Measurements from ENCODE around the gene POLRMT.

POLRMT gene

DNA sequence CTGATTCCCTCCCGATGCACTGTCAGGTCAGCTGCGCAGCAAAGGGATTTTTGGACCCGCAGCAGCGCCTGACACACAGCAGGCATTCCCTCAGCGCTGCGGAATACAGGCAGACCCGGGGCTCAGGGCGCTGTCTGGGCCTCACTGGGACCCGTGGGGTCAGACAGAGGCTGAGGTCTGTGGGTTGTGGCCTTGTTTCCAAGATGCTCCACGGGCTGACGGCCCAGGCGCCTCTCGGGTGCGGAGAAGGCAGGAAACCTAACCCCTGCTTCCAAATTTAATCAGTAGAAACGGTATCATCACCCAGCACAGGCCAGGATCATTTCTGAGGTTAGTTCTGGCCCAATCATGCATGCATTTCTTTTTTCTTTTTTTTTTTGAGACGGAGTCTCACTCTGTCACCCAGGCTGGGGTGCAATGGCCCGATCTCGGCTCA lies 30.4 kb upstream of the POLRMT start:
- no peak for DNase-seq (ENCODE audit: extremely low read depth in 1 of 2, low read depth in 1 of 2)

DNA sequence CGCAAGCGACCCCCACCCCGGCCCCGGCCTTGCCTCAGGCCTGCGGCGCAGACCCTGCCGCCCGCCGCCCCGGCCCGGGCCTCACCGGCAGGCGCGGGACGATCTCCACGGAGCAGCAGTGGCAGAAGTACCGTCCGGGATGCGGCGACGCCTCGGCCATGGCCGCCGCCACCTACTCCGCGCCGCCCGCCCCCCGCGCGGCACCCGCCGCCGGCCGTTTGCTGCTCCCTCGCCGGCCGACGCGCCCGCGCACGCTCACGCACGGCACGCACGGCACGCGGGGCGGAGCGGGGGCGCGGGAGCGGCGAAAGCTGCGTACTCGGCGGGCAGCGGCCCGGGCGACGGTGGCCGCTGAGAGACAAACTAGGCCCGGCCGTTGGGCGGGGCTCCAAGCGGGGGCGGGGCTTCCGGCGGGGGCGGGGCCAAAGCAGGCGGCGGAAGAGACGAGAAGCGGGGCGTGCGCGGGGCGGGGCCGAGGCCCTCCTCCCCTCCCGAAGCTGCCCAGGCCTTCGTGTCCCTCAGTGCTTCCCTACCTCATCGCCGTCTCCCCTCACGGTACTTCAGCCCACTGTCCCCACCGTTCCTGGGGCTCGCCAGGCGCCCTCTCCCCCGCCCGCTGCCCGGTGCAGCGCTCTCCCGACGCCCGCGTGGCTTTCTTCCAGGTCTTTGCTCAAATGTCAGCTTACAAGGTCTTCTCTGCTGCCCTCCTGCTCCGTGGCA lies 29.8 kb upstream of the POLRMT start, which contains the start of gene RNF126:
Gene RNF126, minus strand, starts transcription at position 253 of the 720 bp plus-strand sequence. Its CDS starts 93 bp downstream, at position 160.
- DNase-seq (ENCODE audit: extremely low read depth in 1 of 2, low read depth in 1 of 2), result peak; percentile 76 to 95

DNA sequence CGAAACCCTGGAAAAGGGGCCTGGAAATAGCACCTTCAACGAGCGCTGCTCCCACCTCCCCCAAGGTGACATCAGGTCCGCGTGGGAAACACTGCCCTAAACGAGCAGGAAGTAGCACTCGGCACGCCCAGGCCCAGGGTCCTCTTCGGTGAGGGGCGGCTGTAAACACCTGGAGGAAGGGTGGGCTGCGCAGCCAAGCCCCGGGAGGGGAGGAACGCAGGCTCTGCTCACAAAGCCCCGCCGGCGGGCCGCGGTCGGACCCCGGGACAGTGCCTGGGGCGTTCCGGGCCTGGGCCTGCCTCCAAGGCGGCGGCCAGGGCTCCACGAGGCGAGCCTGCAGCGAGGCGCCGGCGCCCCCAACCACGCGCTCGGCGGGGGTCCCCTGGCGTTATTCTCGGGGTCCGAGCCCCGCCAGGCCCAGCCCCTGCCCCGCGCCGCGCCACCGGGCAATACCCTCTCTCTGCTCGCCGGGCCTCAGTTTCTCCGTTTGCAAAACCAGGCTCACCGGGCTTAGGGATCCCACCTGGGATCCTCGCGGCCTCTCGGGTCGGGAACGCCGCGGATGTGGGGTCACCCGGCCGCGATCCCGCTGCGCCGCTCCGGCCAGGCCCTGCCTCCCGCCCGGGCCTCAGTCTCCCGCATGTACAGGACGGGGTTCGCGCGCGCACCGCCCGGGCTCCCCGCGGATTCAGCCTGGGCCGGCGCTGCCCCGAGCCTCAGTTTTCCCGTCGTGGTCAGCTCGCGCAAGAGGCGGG lies 29.0 kb upstream of the POLRMT start:
- peak in 1 of 2 donors; percentile 49 for DNase-seq (ENCODE audit: extremely low read depth in 1 of 2, low read depth in 1 of 2)

DNA sequence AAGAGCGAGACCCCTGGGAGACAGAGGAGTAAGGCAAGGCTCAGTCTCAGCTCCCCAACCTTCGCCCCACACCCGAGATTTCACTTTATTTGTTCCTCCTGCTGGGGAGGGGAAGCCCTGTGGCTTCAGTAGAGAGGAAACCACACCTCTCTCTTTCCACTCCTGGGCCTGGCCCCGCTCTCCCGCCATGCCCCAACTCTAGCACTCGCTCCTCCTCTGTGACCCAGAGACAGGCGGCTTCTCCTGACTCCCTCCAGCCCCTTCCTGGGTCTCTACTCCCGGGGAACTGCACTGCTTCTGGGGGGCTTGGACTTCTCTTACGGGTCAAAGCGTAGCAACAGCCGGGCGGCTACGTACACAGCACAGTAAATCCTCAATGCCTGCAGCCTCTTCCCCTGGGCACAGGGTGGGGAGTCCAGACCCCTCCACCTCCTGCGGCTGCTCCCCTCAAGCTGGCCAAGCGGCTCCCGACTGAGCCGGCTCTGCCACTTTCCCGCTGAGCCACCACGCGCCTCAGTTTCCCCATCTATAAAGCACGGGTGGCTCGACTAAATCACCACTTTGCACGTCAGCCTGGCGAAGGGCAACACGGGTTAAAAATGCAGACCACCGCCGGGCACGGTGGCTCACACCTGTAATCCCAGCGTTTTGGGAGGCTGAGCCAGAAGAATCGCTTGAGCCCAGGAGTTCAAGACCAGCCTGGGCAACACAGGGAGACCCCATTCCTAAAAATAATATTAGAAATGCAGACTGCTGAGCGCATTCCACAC lies 28.3 kb upstream of the POLRMT start:
- DNase-seq (ENCODE audit: extremely low read depth in 1 of 2, low read depth in 1 of 2), result peak in 1 of 2 donors; percentile 53

DNA sequence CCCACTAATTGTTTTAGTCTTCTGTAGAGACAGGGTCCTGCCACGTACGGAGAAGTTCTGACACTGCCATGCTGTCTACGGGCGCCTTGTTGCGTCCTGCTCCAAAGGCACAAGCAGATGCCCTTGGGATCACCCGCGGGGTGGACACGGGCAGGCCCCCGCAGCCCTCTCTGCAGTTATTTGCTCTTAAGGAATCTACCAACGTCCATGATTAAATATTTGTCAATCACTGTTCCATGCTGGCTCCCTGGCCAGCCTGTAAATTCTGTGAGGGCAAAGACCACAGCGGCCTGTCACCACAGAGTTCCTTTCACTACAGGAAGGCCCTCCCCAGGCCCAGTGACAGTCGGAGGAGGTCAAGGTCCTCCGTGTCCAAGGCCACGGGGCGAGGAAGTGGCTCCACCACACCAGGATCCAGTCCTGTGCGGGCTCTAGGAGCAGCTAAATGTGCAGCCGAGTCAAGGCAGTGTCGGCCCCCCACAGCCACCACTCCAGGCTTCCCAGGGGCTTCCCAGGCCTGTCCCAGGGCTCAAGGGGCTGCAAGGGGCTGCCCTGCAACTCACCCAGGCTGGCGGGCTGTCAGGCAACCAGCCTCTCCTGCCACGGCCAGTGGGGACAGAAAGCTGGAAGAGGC lies 27.6 kb upstream of the POLRMT start:
- DNase-seq (ENCODE audit: extremely low read depth in 1 of 2, low read depth in 1 of 2), result no peak

DNA sequence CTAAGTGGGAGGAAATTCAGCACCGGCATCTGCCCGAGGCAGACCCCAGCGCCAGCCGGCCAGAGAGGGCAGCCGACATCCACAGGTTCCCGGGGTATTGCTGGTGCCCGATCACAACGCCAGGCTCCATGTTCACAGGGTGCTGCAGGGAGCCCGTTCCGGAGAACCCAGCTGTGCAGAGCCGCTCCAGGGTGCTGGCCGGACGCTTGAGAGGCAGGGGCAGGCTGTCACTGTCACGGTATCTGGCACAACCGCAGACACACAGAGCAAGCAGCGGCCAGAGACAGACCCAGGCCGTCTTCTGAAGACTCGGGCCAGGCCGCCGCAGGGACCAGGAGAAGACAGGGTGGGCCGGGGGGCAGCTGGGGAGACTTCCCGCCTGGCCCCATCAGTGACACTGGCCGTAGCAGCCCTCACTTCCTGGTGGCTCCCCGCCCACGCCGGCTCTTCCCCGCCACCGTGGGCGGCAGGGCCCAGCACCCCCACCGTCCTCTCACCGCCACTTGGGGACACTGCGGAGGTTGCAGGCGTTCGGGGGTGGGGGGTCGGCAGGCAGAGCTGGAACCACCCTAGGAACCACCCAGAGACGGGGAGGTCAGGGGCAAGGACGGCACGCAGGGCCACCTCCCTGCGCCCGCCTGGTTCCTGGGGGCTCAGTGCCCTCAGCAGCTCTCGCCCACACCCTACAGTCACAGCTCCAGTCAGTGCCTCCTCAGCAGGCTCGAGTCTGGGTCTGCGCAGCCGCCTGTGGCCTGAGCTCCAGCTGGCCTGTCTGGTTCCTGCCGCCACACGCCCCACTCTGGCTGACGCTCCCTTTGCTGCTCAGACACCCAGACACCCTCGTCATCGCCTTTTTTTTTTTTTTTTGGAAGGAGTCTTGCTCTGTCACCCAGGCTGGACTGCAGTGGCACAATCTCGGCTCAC lies 25.8 kb upstream of the POLRMT start:
- DNase-seq (ENCODE audit: extremely low read depth in 1 of 2, low read depth in 1 of 2), result no peak

DNA sequence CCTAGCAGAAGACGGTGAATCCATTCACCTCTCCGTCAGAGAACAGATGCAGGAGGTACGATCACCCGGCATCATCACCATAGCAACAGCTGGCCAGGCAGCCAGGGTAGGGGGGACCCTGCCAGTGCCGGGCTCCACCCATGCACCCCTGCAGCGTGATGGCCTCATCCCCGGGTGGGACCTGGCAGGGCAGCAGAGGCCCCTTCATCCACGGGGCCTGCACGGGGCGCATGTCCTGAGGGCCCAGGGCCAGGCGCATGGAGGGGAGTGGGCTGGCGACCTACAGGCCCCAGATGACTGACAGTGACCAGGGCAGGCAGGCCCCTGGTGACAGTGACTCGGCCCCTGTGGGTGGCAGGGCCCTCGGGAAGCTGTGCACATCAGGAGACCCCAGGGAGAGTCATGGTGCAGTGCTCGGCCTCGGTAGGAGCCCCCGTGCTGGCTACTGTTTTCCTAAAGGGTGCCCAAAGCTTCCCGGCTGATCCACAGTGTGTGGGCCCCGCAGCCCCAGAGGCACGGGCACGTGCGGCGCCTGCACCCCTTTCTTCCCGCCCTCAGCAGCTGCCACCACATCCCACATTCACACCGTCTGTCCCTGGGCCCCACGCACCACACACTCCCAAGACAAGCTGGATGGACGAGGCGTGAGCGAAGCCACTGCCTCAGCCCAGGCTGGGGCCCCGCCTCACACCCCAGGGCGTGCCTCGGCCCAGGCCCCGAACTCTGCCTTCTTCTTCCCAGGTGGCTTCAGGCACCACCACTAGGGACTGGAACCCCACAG lies 24.9 kb upstream of the POLRMT start:
- no peak for DNase-seq (ENCODE audit: extremely low read depth in 1 of 2, low read depth in 1 of 2)

DNA sequence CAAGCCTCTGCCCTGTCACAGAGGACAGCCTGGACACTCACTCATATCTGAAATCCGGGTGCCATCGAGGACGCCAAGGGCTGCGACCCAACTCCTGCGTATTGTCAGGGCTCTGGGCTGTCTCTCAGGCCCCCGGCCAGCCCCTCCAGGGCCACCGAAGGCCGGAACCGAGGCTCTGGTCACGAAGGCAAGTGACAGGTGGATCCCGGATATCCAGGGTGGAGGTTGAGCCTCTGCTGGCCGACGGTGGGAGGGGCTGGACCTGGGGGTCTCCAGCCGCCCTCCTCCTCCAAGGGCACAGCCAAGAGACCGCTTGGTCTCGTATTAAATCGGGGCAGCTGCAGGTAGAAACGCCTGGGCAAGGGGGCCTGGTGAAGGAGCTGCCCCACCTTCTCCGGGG lies 24.3 kb upstream of the POLRMT start:
- DNase-seq (ENCODE audit: extremely low read depth in 1 of 2, low read depth in 1 of 2), result no peak

DNA sequence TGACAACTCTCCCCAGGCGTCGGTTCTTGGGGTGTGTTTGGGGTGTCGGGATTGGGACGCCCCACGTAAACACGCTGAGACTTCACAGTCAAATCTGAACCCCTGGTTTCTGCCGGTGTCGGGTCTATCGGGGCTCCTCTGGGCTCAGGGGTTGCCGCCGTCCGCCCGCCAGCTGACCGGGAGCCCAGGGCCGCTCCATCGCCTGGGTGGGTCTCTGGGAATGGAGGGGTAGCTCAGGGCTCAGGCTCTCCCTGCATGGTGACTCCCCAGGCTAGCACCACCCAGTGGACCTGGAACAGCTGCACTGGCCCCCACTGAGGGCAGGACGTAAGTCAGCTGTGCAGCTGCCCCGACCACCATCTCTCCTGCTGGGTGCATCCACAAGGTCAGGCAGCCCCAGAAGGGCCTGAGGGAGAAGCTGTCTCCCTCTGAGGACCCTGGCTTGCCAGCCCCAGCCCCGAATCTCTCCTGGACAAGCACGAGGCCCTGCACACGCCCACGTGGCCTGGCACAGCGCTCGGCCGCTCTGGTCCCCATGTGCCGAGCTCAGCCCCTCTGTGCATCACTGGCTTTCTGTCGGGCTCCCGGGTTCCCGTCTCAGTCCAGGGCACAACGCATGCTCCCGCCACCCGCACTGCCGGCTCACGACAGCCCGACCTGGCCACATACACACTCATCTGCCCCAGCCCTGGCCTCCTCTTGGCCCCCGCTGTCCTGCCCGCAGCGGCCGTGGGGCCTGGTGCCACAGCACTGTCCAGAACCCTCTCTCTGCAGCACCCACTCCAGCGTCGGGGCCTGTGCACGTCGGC lies 23.6 kb upstream of the POLRMT start:
- no peak for DNase-seq (ENCODE audit: extremely low read depth in 1 of 2, low read depth in 1 of 2)

DNA sequence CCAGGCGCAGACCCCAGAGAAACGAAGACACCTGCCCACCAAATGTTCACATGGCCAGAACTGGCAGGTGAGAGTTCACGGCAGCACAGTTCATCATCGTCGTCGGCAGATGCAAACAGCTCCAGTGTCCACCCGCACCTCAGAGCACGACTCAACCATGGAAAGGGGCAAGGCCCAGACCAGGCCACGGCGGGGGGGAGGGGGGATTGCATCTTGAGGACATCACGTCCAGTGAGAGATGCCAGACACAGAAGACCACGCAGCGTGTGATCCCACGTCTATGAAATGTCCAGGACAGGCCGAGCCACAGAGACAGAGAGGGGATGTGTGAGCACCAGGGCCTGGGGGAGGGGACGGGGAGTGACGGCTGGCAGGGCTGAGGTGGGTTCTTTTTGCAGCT lies 22.4 kb upstream of the POLRMT start:
- no peak for DNase-seq (ENCODE audit: extremely low read depth in 1 of 2, low read depth in 1 of 2)

DNA sequence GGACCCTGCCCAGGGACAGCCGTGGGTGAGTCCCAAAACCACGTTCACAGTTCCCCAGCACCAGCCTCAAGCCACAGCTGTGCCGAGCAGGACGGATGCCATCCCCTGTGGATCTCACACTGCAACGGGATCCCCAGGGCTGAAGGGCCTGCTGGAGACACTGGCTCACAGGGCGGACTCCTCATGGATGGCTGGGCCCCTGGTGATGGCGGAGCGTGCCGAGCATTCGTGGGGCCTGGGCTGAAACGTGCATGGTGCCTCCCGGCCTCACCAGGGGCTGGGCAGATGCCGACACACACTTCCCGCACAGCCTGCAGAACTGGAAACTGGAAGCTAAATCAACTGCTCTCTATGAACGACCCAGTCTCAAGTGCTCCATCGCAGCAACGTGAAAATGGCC lies 20.1 kb upstream of the POLRMT start:
- no peak for DNase-seq (ENCODE audit: extremely low read depth in 1 of 2, low read depth in 1 of 2)

DNA sequence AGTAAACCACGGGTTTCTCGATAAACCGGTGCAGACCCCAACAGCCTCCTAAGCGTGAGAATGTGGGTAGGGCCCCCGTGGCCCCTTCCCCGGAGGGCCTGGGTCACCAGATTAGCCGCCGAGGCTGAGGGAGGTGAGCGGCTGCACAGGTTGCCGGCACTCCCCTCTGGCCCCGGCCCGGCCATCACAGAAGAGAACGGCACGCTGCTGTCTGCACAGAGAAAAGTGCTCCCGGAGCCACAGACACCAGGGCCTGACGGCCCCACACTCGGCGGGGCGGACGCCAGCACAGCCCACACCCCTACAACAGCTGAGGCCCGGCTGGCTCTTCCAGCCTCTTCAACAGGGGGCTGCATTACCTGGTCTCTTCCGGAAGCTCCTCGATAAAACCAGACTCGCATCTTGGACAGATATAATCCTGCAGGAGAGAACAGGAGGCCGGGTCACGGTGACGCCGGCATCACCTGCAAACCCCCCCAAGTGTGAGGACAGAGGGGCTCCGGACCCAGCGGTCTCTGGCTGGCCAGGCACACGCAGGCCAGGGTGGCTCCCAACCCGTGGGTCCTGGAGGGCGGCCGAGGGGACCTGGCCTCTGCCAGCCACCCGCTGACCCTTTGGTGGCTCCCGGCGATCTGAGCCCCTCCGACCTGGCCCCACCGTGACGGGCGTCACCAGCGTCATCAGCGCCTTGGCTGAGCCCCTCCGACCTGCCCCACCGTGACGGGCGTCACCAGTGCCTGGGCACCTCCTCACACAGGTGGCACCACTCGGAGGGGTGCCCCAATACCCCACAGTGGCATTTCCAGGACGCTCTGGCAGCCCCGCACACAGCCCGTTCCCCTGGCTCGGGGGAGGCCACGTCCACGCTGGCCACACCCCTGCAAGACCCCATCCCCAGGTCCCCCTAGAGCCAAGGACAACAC lies 19.4 kb upstream of the POLRMT start:
- DNase-seq (ENCODE audit: extremely low read depth in 1 of 2, low read depth in 1 of 2), result no peak

DNA sequence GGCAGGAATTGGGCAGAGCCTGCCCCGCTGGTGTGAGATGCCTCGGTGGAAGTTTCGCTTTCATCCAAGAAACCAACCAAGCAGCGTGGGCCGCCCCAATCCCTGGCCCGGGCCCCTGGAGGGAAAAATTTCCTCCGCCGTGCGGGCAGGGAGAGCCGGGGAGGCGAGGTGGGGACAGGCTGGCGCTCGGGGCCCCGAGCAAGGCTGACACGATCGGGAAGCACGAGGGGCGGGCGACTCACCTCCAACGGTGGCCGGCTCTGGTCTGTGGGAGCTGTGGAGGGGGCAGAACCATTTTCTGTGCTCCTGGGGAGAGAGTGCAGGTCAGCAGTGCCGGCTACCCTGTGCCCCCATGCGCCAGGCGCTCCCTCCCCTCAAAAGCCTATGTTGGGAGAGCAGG lies 18.7 kb upstream of the POLRMT start:
- DNase-seq (ENCODE audit: extremely low read depth in 1 of 2, low read depth in 1 of 2), result no peak

DNA sequence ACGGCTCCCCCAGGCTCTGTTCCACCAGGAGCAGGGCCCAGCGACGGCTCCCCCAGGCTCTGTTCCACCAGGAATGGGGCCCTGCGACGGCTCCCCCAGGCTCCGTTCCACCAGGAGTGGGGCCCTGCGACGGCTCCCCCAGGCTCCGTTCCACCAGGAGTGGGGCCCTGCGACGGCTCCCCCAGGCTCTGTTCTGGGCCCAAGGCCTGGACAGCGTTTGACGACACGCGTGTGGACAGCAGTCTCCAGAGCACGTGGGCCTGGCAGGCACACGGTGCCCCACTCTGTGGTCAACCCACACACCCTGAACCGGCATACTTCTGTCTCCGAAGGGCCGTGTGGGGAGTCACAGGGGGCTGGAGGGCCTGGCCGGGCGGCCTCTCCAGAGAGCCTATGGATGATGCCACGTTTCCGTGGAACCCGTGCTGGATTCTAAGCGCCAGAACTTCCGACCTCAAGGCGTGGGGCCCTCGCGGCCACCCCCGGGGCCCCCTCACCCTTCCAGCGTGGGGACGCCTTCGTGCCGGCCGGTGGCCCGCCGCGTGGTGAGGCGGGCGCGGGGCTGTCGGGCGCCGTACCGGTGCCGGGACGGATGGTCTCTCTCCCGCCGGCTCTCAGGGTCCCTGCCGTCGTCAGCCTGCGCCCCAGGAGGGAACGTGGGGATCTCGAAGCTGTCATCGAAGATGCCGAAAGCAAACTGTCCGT lies 17.9 kb upstream of the POLRMT start:
- no peak for DNase-seq (ENCODE audit: extremely low read depth in 1 of 2, low read depth in 1 of 2)

DNA sequence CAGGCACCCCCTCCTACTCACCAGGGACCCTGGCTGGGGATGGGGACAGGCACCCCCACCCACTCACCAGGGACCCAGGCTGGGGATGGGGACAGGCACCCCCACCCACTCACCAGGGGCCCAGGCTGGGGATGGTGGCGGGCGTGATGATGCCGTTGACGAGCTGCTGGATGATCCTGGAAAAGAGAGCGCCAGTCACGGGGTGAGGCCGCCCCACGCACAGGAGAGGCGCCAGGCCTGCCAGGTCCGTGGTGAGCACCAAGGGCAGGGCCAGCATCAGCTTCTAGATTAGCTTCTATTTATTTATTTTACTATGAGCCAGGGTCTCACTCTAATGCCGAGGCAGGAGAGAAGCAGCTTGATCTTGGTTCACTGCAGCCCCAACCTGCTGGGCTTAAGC lies 16.8 kb upstream of the POLRMT start:
- DNase-seq (ENCODE audit: extremely low read depth in 1 of 2, low read depth in 1 of 2), result no peak

DNA sequence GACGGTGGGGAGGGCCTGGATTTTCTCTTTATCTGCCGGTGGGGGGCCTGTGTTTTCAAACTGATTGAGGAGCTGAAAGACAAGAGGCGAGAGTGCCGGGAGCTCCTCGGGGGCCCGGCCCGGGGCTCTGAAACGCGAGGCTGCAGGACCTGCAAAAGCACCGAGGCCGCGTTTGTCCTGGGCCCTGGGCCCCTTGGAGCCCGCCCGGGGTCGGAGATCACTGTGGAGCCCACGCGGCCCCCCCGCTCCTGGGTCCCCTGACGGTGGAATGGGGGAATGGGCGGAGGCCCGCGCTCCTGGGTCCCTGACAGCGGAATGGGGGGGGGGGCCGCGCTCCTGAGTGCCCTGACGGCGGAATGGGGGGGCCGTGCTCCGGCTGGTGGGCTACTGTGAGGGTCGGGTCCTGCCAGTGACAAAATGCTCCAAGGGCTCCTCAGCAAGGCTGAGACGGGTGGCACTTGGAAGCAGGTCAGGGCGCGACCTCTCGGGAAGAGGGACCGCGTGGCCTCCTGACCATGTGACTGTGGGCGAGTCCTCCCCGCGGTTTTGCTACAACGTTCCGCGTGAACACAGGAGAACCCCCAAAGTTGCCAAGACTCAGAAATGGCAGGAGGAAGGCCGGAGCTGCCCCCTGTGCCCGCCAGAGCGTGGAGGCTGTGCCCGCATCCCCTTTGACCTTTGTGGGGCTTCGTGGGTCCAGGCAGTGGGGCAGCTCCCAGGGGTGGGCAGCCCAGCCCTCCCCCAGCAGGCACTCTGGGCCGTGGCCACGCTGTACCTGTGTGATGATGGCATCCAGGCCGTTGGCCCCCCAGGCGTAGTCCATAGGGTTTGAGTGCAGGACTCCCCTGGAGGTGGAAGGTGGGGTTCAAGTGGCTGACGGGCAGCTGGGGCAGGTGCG lies 15.8 kb upstream of the POLRMT start:
- DNase-seq (ENCODE audit: extremely low read depth in 1 of 2, low read depth in 1 of 2), result no peak

Measured in activated CD8-positive, alpha-beta memory T cell treated with anti-CD3 and anti-CD28 coated beads for 1 hour (primary cell).